CD14-positive monocyte (primary cell): ENCODE data around the gene SLC22A14. TPM values are rescaled to one million over a fixed set of nuclear protein-coding genes. Genes with fewer than 3 reads are reported as not detected.

Source experiments
- DNase-seq, 3 donors: peaks; one replicate each; pipeline ENCODE4 v3.0.0-alpha.2; 2011 to 2022
- H2AFZ ChIP-seq: 2 replicates; pipeline ENCODE4 v1.6.0; 2012; ENCODE audit warnings: mild to moderate bottlenecking, low read depth, low read length, inconsistent platforms; ENCODE audit not compliant: insufficient read depth, poor library complexity, severe bottlenecking
- H3K27ac ChIP-seq, 2 donors: 1 replicate in 1 of 2; 2 replicates in 1 of 2; pipeline ENCODE4 v1.5.1; 2012 to 2013; ENCODE audit warnings: low read length in 2 of 2, control low read depth in 1 of 2, inconsistent platforms in 1 of 2, low read depth in 1 of 2, mild to moderate bottlenecking in 1 of 2
- H3K27me3 ChIP-seq, 2 donors: one replicate each; pipeline versions ENCODE4 v1.6.0 to v1.6.1; 2011 to 2013; ENCODE audit warnings: low read length in 2 of 2; ENCODE audit not compliant: control insufficient read depth in 2 of 2, insufficient read depth in 2 of 2
- H3K36me3 ChIP-seq, 2 donors: replicated peaks in 1 of 2; 1 replicate in 1 of 2; 2 replicates in 1 of 2; pipeline versions ENCODE4 v1.5.1 to v1.6.1; 2012 to 2013; ENCODE audit warnings: low read length in 2 of 2, control low read depth in 1 of 2, inconsistent platforms in 1 of 2, mild to moderate bottlenecking in 1 of 2; ENCODE audit not compliant: insufficient read depth in 2 of 2, control insufficient read depth in 1 of 2
- H3K4me1 ChIP-seq, 2 donors: 1 replicate in 1 of 2; 2 replicates in 1 of 2; pipeline versions ENCODE4 v1.5.1 to v1.6.1; 2012 to 2013; ENCODE audit warnings: low read length in 2 of 2, control low read depth in 1 of 2, inconsistent platforms in 1 of 2, mild to moderate bottlenecking in 1 of 2, moderate library complexity in 1 of 2; ENCODE audit not compliant: insufficient read depth in 2 of 2, control insufficient read depth in 1 of 2
- H3K4me2 ChIP-seq: replicated peaks from 2 replicates; pipeline ENCODE3; 2012; ENCODE audit warnings: low read length, moderate library complexity, mild to moderate bottlenecking; ENCODE audit not compliant: poor library complexity, severe bottlenecking; ENCODE audit errors: extremely low read depth
- H3K4me3 ChIP-seq, 3 experiments: fragments of 200-600 bp in 1 of 3; sonication (generic) in 1 of 3; replicated peaks in 1 of 3; 1 replicate in 2 of 3; 2 replicates in 1 of 3; pipeline ENCODE4 v1.5.1; 2011 to 2013; ENCODE audit warnings: low read length in 3 of 3, mild to moderate bottlenecking in 3 of 3, control low read depth in 2 of 3, low read depth in 2 of 3, inconsistent platforms in 1 of 3, moderate library complexity in 1 of 3
- H3K79me2 ChIP-seq: 2 replicates; pipeline ENCODE4 v1.6.0; 2012; ENCODE audit warnings: mild to moderate bottlenecking, control low read depth, inconsistent platforms, low read length, moderate library complexity; ENCODE audit not compliant: insufficient read depth
- H3K9ac ChIP-seq: 2 replicates; pipeline ENCODE4 v1.6.0; 2017; ENCODE audit warnings: low read length, mild to moderate bottlenecking; ENCODE audit not compliant: insufficient read depth, poor library complexity, severe bottlenecking
- H3K9me3 ChIP-seq, 2 donors: replicated peaks in 1 of 2; 1 replicate in 1 of 2; 2 replicates in 1 of 2; pipeline versions ENCODE4 v1.5.1 to v1.6.1; 2012 to 2013; ENCODE audit warnings: low read length in 2 of 2, control low read depth in 1 of 2; ENCODE audit not compliant: control insufficient read depth in 1 of 2, insufficient read depth in 1 of 2
- H4K20me1 ChIP-seq: 2 replicates; pipeline ENCODE4 v1.6.0; 2012; ENCODE audit warnings: mild to moderate bottlenecking, low read length, control low read depth, moderate library complexity; ENCODE audit not compliant: insufficient read depth
- H3K27ac Mint-ChIP-seq, 7 donors: one replicate each; pipeline ENCODE4 v1.8.0; 2020; ENCODE audit warnings: mild to moderate bottlenecking in 7 of 7, mixed read lengths in 7 of 7, moderate library complexity in 6 of 7, inconsistent platforms in 2 of 7
- H3K27me3 Mint-ChIP-seq, 3 donors: one replicate each; pipeline ENCODE4 v1.8.0; 2021 to 2022; ENCODE audit warnings: low read depth in 3 of 3, mild to moderate bottlenecking in 3 of 3, mixed read lengths in 3 of 3, moderate library complexity in 3 of 3, inconsistent platforms in 1 of 3
- H3K36me3 Mint-ChIP-seq, 2 donors: one replicate each; pipeline ENCODE4 v1.8.0; 2020; ENCODE audit warnings: mixed read lengths in 2 of 2, inconsistent platforms in 1 of 2, mild to moderate bottlenecking in 1 of 2
- H3K4me1 Mint-ChIP-seq: one replicate; pipeline ENCODE4 v1.8.0; 2020; ENCODE audit warnings: mild to moderate bottlenecking, mixed read lengths
- H3K4me3 Mint-ChIP-seq, 2 donors: one replicate each; pipeline ENCODE4 v1.8.0; 2020; ENCODE audit warnings: mild to moderate bottlenecking in 2 of 2, mixed read lengths in 2 of 2, moderate library complexity in 1 of 2
- H3K9me3 Mint-ChIP-seq, 7 donors: one replicate each; pipeline ENCODE4 v1.8.0; 2020 to 2022; ENCODE audit warnings: mixed read lengths in 7 of 7, mild to moderate bottlenecking in 6 of 7, moderate library complexity in 6 of 7, inconsistent platforms in 2 of 7
- WGBS: methylation state at CpG from one replicate; pipeline ENCODE4 v1.1.5; 2013; ENCODE audit warnings: missing lambda C conversion rate; ENCODE audit not compliant: insufficient coverage; 5-methylcytosine and 5-hydroxymethylcytosine counted together
- intact Hi-C, 2 donors: fragments of 100-400 bp; cut with micrococcal nuclease; formaldehyde crosslinking; loops; one replicate each; pipeline versions ENCODE4 v1.15.0 to v1.15.1; 2023
- polyA plus RNA-seq, 3 donors: library from polyadenylated mRNA; depleted of rRNA in 1 of 3; unstranded in 2 of 3; stranded (reverse) in 1 of 3; fragments of 300-500 nt in 2 of 3; fragments of >200 nt in 1 of 3; fragmentation: Illumina TruSeq in 2 of 3; gene quantifications; 1 replicate in 2 of 3; 2 replicates in 1 of 3; pipeline ENCODE4 v1.2.3, GENCODE V29; 2012 to 2021
- TF ChIP-seq, protein P1 (sequence below): fragments of 200-600 bp; IDR thresholded peaks from one replicate; pipeline ENCODE4 v1.8.0; 2022; ENCODE audit warnings: antibody characterized with exemption, mild to moderate bottlenecking

Gene SLC22A14
- polyA plus RNA-seq, 3 donors, result 0.45 TPM; not detected in 2

DNA sequence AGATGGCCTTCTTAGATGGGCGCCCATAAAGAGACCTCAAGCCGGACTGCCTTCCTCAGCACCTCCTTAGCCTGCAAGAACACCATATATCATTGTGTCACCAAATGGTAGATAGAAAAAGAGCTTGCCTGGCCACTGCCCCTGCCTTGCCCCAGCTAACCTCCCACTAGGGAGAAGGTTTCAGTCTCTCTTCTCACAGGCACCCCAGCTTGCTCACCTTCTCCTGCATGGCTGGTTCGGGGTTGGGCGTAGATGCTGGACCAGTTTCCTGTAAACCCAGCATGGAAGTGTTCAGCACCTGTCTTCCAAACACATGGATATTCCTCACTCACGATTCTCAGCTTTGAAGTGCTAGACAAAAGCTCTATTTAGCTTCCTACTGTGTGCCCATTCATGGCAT, 3.3 kb upstream of the SLC22A14 start:
- Histone ChIP-seq H3K4me3 (no peak overlapping the region), H4K20me1 (no peaks in the 10 kb centered on the region), H3K27ac (no peak overlapping the region), H3K9ac (no peak overlapping the region), H3K4me1 (no peaks in the 10 kb centered on the region), H3K9me3 (no peaks in the 10 kb centered on the region), H3K4me2 (no peak overlapping the region), H3K79me2 (no peaks in the 10 kb centered on the region), H2AFZ (no peak overlapping the region), H3K27me3 (no peaks in the 10 kb centered on the region), H3K36me3 (no peaks in the 10 kb centered on the region)
- no peak for DNase-seq
- 88% methylated on average over 3 of the region's 5 CpGs for WGBS
- Mint-ChIP-seq H3K9me3 (no peaks in the 10 kb centered on the region), H3K4me3 (no peak overlapping the region), H3K27ac (peak overlapping the region in 1 of 7 donors; percentile 57), H3K27me3 (peaks cover 0 to 6% (median 1%) of the 10 kb centered on the region in 3 donors), H3K36me3 (no peaks in the 10 kb centered on the region), H3K4me1 (peaks cover 2% of the 10 kb centered on the region)
- intact Hi-C loops, result no loop called here
- TF ChIP-seq, protein P1, sequence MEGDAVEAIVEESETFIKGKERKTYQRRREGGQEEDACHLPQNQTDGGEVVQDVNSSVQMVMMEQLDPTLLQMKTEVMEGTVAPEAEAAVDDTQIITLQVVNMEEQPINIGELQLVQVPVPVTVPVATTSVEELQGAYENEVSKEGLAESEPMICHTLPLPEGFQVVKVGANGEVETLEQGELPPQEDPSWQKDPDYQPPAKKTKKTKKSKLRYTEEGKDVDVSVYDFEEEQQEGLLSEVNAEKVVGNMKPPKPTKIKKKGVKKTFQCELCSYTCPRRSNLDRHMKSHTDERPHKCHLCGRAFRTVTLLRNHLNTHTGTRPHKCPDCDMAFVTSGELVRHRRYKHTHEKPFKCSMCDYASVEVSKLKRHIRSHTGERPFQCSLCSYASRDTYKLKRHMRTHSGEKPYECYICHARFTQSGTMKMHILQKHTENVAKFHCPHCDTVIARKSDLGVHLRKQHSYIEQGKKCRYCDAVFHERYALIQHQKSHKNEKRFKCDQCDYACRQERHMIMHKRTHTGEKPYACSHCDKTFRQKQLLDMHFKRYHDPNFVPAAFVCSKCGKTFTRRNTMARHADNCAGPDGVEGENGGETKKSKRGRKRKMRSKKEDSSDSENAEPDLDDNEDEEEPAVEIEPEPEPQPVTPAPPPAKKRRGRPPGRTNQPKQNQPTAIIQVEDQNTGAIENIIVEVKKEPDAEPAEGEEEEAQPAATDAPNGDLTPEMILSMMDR, result no peak

DNA sequence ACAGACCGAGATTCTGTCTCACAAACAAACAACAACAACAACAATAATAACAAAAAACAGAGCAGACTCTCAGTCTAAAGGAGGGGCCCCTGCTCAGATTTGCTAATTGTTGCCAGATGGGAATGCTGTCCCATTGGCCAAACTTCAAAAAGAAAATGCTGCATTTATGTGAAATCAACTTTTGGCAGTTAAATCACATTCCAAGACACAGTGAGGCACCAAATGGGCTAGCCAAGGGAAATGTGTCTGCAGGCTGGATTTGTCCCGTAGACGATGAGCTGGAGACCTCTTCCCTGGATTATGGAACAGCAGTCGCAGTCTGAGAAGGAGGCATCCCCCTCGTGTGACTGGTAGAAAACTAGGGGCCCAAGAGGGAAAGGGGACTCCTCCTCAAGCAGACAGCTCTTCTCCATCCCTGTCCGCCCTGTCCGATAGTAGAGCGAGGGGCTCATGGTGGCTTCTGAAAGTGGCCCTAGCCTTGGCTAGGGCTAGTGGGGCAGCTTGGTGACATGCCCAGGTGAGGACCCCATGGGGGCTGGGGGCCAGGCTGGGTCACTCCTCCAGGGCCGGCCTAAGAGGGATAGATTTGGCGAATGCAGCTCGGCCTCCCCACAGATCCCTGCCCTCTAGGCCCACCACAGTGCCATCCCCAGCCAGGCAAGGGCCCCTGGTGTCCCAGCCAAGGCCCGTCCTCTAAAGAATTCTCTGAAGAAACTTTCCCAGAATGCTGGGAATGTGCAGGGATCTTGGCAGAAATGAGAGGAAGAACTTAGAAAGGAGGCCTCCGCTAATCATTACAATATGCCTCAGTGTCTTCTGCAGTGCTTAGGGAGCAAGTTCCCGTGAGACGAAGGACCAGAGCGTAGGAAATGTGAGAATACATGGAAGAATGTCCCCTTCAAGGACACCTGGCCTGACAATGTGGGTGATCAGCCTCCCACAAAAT, 2.0 kb downstream of the SLC22A14 start:
- H3K36me3 ChIP-seq, result no peaks in the 10 kb centered on the region
- Mint-ChIP-seq H3K4me3 (no peak overlapping the region), H3K36me3 (no peaks in the 10 kb centered on the region), H3K4me1 (peaks cover 2% of the 10 kb centered on the region), H3K27me3 (peaks cover 0 to 3% (median 2%) of the 10 kb centered on the region in 3 donors), H3K27ac (no peak overlapping the region), H3K9me3 (peaks cover 0 to 2% (median 0%) of the 10 kb centered on the region in 7 donors)
- 92% methylated on average over 10 of the region's 16 CpGs for WGBS
- no peak for DNase-seq
- H4K20me1 ChIP-seq, result no peaks in the 10 kb centered on the region
- intact Hi-C loops, result no loop called here
- H3K4me2 ChIP-seq, result no peak overlapping the region
- no peaks in the 10 kb centered on the region for H3K4me1 ChIP-seq
- H3K9me3 ChIP-seq, result no peaks in the 10 kb centered on the region
- H3K79me2 ChIP-seq, result no peaks in the 10 kb centered on the region
- H3K9ac ChIP-seq, result no peak overlapping the region
- no peak overlapping the region for H2AFZ ChIP-seq
- TF ChIP-seq, protein P1, result no peak
- H3K27ac ChIP-seq, result no peak overlapping the region
- H3K4me3 ChIP-seq, result no peak overlapping the region
- H3K27me3 ChIP-seq, result no peaks in the 10 kb centered on the region
